IPS DF 19.7 (cell line): ENCODE results near the gene MCRIP2.
"Not testable (repeated sequence)": the region's sequence is repeated elsewhere in the genome, so short reads cannot be mapped to it uniquely, and the experiment has no call there.

Experiments used
- DNase-seq: peaks from one replicate; pipeline ENCODE4 v3.0.0-alpha.2; 2013; ENCODE audit warnings: low read depth, low spot score

Gene MCRIP2, protein sequence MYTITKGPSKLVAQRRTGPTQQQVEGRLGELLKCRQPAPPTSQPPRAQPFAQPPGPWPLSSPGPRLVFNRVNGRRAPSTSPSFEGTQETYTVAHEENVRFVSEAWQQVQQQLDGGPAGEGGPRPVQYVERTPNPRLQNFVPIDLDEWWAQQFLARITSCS

DNA sequence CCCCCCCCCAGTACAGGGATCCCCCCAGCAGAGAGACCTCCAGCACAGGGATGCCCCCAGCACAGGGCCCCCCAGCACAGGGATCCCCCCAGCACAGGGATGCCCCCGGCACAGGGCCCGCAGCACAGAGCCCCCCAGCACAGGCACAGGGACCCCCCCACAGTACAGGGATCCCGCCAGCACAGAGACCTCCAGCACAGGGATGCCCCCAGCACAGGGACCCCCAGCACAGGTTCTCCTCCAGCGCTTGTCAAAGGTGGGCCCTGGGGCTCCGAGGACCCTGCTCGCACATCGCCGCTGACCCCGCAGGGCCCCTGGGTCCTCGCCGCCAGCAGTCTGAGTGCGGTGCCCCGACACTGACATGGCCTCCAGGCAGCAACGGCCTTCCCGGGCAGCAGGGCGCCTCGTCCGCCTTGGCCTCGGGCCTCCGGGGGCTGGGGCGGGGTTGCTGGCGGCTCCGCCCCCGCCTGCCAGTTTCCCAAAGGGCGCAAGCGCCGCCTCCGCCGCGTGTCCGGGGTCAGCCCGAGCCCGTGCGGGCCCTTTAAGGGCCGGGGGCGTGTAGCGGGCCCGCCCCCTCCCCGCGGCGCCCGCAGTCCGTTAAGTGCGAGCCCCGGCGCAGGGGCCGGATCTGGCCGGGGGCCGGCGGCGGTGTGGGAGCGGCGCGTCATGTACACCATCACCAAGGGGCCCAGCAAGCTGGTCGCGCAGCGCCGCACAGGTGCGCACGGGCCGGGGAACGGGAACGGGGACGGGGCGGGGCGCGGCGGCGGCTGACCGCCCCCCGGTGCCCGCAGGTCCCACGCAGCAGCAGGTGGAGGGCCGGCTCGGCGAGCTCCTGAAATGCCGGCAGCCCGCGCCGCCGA is at the start of gene MCRIP2:
MCRIP2 (plus strand) TSS at position 503 of the 863 bp plus-strand sequence; CDS start at position 667, 164 bp downstream.
- no peak for DNase-seq

DNA sequence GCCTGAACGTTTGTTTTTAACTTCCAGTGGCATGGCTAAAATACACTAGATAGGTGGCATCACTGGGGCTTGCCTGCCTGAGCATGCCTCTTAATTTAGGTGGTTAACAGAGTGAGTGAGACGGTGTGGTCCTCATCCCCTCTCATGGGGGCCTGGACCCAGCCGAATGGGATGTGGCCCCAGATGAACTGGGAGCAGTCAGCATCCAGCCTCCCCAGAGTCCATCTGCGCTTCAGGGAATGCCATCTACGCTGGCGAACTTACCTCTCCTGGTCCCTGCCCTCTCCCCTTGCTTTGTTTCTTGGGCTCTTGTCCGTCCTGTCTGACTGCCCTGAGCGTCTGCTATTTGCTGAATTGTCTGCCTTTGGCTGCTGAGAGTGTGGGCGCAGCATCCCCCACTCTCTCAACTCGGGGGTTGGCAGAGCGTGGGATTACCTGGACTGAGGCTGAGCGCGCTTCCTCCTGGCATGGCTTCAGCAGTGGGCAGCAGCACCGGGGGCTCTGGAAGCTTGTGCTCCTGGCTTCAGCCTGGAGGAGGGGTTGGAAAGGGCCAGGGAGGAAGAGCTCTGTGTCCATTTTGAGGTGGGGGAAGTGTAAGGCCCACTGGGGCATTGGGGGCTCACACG is 49.6 kb upstream of the MCRIP2 start:
- no peak for DNase-seq

DNA sequence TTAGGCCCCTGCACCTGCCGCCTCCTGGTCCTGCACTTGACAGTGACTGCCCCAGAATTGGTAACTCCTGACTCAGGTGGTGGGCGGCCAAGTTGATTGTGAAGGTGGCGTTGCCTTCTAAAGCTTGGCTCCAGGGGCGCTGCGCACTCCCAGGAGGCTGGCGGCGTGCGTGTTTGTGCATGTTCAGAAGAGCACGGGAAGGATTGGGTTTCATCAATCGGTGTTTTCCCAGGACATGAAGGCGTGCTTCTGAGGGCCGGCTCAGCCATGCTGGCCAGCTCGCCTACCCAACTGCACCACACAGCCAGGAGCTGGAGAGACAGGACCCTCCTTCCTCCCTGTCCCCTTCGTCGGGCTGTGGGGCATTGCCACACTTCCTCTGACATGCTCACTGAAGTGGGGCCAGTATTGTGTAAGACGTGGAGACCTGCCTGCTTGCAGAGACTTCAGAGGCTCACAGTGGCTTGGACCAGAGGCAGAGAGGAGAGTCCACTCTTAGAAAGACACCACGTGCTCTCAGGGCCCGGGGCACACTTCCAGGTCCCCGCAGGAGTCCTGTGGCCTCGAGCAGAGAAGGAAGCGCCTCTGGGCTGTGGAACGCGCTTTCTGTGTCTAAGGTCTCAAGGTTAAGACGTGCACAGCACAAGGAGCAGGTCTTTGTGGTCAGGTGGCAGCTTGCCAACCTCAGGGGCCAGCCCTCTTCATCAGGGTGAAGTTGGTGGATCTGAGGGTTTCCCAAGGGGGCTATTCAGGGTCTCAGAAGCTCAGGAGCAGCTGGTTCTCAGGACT is 48.9 kb upstream of the MCRIP2 start:
- no peak for DNase-seq

DNA sequence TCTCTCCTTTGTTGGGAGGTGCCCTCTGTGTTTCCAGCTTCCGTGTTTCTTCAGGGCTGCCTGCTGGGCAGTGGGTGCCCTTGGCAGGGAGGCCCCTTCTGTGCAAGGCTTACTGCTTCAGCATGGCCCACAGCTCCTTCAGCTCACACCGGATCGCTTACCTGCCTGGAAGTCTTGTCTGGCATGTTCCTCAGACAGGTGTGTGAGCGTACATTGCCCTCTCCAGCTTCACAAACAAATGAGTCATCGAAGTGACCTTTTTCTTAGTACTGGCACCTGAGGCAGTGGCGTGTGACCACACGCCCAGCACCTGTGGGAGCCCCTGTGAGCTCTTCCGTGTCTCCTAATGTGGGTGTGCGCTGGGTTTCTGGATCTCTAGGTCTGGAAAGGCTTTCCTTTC is 48.2 kb upstream of the MCRIP2 start:
- no peak for DNase-seq

DNA sequence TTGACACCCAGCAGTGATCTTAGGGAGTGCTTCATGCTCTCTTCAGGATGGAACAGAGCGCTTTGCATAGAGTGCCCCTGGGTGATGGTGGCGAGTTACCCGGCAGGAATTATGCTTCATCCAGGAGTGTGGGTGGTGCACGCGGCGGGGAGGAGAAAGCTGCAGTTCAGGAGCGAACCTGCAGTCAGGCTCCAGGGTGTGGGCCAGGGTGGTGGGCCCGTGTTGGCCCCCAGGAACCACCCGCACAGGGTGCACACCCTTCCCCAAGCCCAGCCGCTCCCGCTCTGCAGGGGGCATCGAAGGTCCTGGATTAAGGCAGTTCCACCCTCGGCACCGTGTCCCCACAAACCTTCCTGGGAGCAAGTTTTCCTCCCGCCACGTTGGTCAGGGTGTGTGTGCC is 47.8 kb upstream of the MCRIP2 start:
- no peak for DNase-seq

DNA sequence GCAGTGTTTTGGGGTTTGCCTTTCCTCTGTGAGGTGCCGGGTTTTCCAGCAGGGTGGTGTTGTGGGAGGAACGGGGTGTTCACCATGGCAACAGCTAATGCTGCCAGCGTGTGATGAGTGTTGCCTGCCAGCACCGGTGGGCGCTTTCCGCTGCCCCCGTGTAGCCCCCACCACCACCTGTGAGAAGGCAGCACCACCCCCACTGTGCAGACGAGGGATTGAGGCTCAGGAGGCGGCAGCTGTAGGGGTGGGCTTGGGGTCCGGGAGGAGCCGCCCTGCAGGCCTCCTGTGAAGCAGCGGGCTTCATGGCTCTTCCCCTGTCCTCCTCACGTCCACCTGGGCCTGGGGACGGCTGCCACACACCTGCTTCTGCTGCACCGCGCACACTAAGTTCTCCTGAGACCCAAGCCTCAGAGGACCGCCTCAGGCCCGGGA is 46.5 kb upstream of the MCRIP2 start:
- no peak for DNase-seq

DNA sequence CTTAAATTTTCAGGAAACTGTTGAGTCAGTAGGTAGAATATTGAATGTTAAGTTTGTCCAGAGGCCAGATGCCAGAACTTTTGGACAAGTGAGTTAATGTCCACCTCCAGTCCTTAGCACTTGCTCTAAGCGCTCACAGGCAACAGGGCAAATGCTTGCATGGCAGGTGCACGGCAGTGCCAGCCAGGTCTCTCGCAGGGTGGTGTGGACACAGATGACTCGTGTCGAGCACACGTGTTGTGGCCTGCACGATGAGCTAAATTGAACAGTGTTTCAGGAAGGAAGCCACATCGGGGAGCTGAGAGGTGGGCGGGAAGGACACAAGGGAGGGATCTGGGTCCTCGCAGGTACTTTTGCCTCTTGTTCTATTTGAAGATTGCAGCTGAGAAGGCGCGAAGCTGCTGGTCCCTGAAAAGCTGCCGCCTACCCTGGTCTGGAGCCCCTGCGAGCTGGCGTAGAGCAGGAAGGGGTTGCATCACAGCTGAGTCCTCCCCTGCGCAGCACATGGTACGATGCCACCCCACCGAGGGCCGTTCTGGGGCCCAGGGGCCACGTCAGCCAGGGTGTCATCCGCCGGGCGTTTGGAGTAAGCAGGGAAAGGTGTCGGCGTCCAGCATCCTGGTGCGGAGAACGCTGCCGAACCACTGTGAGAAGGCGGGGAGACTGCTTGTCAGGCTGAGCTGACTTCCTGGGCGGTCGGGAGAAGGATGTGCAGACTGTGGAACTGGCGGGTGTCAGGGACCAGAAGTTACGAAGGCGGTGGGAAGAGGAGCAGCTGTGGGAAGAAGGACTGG is 45.5 kb upstream of the MCRIP2 start:
- no peak for DNase-seq

DNA sequence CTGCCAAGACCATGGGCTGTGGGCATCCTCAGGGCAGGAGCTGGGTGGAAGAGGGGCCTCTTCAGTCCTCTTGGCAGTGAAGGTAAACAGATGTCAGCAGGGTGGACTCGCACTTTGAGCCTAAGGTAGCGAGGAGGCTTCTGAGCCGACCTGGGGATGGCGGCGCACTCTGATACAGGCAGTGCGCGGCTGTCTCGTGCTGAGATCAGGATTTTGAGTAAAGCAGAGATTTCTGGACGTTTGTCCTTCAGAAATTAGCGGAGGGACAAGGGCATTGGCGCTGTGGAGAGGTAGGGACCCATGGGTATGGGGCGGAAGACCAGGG is 44.9 kb upstream of the MCRIP2 start:
- DNase-seq, result no peak

DNA sequence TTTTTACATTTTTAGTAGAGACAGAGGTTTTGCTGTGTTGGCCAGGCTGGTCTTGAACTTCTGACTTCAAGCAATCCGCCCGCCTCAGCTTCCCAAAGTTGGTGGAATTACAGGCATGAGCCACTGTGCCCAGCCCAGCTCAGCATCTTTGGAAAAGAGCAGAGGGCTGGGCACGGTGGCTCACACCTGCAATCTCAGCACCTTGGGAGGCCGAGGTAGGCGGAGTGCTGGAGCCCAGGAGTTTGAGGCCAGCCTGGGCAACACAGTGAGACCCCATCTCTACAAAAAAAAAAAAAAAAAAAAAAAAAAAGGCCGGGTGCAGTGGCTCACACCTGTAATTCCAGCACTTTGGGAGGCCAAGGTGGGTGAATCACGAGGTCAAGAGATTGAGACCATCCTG is 44.0 kb upstream of the MCRIP2 start:
- DNase-seq, result not testable (repeated sequence)

DNA sequence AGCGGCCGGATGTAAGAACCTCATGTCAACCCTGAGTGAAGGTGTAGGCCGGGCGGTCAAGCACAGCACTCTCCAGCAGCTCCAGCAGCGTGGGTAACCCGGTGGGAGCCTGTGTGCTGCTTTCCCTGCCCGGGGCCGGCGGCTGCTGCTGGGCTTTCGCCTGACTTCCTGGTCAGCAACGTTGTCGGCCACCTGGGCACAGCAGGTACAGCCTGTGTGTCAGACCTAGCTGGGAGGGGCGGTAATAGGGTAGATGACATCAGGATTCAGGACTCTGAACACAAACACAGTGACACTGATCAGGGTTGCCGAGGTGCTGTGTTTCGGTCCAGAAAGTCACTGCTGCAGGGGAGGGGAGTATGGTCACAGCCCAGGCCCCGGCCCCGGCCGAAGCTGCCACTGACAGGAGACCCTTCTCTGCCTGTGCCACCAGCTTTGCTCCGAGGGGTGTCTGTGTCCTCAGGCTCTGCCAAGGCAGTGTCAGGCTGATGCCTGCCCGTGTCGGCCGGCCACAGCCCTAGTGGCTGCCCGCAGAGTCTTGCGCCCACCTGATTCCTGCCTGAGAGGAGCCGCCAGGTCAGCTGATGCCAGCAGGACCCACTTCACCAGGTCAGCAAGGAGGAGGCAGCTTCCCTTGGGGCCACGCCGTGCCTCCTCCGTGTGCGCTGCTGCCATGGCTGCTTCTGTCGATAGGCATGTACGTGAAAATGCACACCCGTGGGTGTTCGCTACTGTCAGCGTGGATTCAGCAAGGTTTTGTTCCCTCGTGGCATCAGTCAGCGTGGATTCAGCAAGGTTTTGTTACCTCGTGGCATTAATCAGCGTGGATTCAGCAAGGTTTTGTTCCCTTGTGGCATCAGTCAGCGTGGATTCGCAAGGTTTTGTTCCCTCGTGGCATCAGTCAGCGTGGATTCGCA is 42.5 kb upstream of the MCRIP2 start:
- DNase-seq, result no peak

DNA sequence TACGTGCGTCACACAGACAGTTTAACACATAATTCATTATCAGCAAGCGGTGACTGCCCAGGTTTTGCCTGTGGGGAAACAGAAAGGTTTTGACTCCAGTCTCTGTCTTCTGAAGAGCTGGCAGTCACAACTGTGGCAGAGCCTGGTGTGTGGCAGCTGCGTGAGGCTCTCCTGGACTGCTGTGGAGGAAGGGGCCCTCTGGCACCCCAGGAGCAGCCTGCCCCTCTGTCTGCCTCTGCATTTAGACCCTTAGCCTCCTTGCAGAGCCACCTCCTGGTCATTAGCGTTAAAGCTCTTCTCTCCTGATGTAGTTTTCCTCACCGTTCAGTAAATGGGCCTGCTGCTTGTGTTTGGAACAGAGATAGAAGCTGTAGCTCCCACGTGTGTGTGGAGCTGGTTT is 40.8 kb upstream of the MCRIP2 start:
- no peak for DNase-seq

DNA sequence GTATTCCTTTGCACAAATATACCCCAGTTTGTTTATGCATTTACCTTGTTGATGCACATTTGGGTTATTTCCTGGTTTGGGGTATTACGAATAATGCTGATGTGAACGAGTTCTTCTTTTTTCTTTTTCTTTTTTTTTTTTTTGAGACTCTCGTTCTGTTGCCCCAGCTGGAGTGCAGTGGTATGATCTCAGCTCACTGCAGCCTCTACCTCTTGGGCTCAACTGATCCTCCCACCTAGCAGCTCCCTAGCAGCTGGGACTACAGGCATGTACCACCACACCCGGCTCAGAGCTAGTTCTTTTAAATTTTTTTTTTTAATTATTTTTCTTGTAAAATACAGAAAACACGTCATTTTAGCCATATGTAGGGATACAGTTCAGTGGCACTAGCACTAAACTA is 37.7 kb upstream of the MCRIP2 start:
- no peak for DNase-seq

DNA sequence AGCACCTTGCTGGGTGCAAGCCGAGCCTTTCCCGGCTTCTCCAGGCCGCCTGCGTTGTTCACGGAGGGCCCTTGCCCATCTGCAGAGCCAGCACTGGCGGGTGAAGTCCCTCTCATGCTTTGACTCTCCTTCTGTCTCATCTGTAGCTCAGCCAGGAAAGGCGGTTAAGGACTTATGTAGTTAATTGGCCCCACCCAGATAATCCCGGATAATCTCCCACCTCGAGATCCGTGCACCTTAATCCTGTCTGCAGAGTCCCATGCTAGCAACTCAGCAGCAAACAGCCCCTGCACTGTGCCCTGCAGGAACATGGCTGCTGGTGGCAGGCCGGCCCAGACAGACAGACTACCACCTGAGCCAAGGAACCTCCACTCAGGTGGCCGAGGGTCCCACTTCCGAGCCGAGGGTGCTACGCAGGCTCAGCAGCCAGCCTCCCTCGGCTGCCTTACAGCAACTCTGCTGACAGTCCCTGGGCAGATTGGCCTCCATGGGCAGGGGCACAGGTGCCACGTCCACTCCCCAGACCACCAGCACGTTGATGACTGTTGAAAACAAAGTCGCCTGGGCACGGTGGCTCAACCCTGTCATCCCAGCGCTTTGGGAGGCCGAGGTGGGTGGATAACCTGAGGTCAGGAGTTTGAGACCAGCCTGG is 34.8 kb upstream of the MCRIP2 start:
- no peak for DNase-seq

DNA sequence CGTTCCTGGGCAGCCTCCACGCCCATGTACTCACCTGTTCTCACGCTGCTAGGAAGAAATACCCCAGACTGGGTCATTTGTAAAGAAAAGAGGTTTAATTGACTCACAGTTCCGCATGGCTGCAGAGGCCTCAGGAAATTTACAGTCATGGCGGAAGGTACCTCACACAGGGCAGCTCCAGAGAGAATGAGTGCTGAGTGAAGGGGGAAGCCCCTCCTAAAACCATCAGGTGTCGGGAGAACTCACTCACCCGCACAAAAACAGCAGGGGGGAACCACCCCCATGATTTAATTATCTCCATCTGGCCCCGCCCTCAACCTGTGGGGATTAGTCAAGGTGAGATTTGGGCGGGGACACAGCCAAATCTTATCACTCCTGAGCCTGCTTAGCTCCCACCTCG is 33.6 kb upstream of the MCRIP2 start:
- no peak for DNase-seq

DNA sequence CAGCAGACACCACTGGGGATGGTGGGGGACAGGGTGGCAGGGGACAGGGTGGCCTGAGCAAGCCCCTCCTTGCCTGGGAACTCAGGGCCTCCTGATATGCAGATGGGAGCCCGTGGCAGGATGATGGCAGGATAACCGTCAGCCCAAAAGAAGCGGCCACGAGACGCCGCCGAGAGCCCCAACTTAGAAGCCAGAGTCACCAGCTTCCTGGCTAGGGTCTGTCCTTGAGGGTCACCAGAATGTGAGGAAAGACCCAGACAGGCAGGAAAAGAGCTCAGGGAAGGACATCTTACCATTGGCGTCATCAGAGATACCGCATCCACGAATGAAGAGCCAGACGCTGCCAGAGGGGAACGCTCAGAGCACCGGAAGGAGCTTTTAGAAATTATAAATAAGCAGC is 32.3 kb upstream of the MCRIP2 start:
- no peak for DNase-seq

DNA sequence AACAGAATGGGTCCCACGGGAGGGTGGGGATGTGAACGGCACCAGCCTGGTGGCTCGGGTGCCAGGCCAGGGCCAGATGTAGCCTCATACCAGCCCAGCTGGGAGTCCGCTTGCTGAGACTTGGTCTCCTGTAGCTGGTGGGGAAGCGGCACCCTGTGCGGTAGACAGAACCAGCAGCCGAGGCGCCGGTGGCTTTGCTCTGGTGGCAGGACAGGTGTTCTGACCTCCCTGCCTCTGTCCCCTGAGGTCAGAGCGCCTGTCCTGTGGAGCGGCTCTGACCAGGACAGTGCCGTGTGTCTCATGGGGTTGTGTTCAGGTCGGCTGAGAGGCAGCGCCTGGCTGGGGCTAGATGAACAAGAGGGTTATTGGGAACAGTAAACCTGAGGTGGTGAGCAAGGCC is 31.6 kb upstream of the MCRIP2 start:
- DNase-seq, result no peak

DNA sequence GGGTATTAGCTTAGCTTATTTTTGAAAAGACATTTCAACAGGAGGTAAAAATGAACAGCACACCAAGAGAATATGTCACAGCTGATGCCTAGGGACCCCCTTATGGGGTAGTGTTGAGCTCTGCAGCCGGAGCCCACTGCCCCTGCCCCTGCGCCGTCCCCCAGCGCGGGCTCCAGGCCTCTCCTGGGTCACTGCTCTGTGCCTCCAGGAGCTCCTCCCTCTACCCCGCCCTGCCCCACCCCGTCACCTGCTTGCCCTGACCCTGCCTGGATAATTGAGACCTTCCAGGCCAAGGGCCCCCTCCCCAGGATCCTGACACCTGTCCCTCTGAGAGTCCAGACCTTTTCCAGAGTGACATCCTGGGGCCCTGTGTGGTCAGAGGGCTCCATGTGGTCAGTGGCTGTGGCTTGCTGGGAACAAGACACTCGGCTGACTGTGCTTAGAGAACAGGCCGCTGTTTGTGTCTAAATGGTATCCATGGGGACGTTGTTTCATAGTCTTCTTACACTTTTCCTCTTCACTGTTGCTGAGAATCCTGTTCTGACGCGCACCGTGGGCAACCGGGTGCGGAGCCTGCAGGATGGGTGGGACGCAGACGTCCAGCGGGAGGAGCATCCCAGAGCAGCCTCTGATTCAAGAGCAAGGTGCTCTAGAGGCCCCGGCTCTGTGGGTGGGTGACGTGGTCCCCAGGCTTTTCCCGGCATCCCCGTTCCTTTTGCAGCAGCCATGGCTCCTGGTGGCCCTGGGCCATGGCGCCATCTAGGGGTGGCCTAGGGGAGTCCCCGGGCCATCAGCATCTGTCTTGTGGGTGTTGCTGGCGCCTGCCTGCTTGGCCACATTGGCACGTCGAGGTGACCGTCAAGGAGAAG is 30.9 kb upstream of the MCRIP2 start:
- DNase-seq, result no peak

DNA sequence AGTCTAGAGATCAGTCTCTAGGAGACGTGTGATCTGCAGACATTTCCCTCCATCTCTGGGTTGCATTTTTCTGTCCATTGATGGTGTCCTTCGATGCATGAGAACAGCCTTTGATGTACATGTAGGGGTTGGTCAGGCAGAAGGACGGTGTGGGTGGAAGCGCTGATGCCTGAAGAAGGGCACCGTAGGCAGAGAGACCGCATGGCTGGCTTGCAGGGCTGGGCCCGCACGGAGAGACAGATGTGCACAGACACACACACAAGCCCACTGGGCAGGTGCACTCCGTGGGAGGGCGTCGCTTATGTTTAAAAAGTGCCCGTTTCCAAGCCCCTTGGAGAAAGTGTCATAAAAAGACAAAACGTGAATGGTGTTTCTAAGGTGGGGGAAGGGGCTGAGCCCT is 26.5 kb upstream of the MCRIP2 start:
- DNase-seq, result no peak
